ENCODE data around the gene ASPSCR1.

ASPSCR1 gene

DNA sequence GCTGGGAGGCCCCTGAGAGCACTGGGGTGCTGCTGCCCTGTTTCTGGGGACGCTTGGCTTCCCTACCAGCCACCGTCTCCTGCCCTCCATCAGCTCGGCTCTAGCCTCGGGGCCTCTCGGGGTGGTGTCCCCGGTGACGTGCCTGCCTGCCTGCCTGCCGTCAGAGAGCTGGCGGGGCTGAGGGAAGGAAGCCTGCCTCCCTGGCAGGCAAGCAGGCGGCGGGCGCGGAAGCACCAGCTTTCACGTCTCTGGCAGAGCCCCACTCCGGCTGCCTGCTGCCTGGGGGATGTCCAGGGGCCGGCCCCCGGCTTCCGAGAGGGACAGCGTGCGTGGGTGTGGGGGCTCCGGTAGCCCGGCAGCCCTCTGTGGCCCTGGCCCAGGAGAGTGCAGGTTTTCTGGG, 35.9 kb downstream of the ASPSCR1 start:
- no peak for DNase-seq (ENCODE audit: insufficient read length, low spot score)
- FAIRE-seq, result no peak

DNA sequence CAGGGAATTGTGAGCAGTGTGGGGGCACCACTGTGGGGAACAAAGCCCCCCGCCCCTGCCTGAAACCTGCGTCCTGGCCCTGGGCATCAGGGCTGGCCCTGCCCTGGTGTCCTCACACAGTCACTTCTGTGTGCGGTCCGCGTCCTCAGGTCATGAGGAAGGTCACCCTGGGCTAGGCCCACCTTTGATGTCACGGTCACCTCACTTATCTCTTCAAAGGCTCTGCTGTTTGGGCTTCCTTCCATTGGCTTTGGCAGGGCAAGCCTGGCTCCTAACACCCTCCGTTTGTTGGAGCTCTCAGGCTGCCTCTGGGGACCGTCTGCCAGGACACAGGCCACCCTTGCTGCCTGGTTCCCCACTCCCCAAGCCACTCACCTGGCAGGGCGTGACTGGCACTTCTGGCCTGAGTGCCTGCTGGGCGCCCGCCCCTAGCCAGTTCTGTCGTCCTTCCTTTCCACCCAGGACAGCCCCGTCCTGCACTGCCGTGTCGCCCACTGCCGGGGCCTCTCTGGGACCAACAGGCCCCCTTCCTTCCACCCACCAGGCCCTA, 36.4 kb downstream of the ASPSCR1 start:
- no peak for TF ChIP-seq TAF1 (IDR thresholded peaks at IDR 0.05; ENCODE audit: low read depth, low read length)
- TF ChIP-seq POLR2AphosphoS5 (IDR thresholded peaks at IDR 0.05; ENCODE audit: low read depth, low read length), result no peak
- no peak for TF ChIP-seq POLR2A (IDR thresholded peaks at IDR 0.05; ENCODE audit: low read depth, low read length)
- no peak for TF ChIP-seq POU2F2 (IDR thresholded peaks at IDR 0.05; ENCODE audit: low read depth, low read length)
- DNase-seq (ENCODE audit: insufficient read length, low spot score) (no peak), FAIRE-seq (no peak)

More for the DNA sequence above, 35.9 kb downstream of the ASPSCR1 start:
- no peak for TF ChIP-seq POU2F2 (IDR thresholded peaks at IDR 0.05; ENCODE audit: low read depth, low read length)

DNA sequence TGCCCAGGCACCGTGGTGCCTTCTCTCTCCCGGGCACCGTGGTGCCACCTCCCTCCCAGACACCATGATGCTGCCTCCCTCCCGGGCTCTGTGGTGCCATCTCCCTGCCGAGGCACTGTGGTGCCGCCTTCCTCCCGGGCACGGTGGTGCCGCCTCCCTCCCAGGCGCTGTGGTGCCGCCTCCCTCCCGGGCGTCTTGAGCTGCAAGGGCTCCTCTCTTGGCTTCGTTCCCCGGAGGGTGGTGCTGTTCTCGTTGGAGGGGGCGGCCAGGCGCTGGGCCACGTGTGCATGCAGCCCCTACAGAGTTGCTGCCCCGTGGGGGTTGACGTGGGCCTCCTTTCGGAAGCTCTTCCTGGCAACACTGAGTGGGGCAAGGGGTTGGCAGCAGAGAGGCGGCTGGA, 37.0 kb downstream of the ASPSCR1 start:
- FAIRE-seq (no peak), DNase-seq (ENCODE audit: insufficient read length, low spot score) (no peak)
- TF ChIP-seq POLR2AphosphoS5 (IDR thresholded peaks at IDR 0.05; ENCODE audit: low read depth, low read length) (no peak), TAF1 (IDR thresholded peaks at IDR 0.05; ENCODE audit: low read depth, low read length) (no peak), PAX5 (IDR thresholded peaks at IDR 0.05; ENCODE audit: insufficient read depth, low read length, severe bottlenecking) (no peak), POU2F2 (IDR thresholded peaks at IDR 0.05; ENCODE audit: low read depth, low read length) (no peak), SPI1 (IDR thresholded peaks at IDR 0.05; ENCODE audit: low read depth, low read length) (no peak), POLR2A (IDR thresholded peaks at IDR 0.05; ENCODE audit: low read depth, low read length) (no peak)

DNA sequence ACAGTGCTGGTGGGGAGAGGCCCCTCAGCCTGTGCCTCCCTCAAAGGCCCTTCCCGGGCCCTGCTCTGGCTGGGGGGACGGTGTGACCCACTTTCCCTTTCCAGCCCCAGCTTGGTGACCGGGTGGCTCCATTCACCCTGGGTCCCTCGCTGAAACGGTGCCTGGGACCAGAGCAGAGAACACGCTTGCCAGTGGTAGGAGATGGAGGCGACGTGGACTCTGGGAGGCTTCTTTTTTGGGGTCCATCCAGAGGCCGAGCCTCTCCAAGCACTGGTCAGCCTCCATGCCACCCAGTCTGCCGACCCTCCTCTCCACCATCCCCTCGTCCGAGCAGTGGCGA, 37.5 kb downstream of the ASPSCR1 start:
- FAIRE-seq, result no peak
- no peak for DNase-seq (ENCODE audit: insufficient read length, low spot score)
- no peak for TF ChIP-seq POLR2A (IDR thresholded peaks at IDR 0.05; ENCODE audit: low read depth, low read length)
- no peak for TF ChIP-seq SPI1 (IDR thresholded peaks at IDR 0.05; ENCODE audit: low read depth, low read length)
- TF ChIP-seq POU2F2 (IDR thresholded peaks at IDR 0.05; ENCODE audit: low read depth, low read length), result no peak
- TF ChIP-seq TAF1 (IDR thresholded peaks at IDR 0.05; ENCODE audit: low read depth, low read length), result no peak
- no peak for TF ChIP-seq POLR2AphosphoS5 (IDR thresholded peaks at IDR 0.05; ENCODE audit: low read depth, low read length)
- no peak for TF ChIP-seq PAX5 (IDR thresholded peaks at IDR 0.05; ENCODE audit: insufficient read depth, low read length, severe bottlenecking)

DNA sequence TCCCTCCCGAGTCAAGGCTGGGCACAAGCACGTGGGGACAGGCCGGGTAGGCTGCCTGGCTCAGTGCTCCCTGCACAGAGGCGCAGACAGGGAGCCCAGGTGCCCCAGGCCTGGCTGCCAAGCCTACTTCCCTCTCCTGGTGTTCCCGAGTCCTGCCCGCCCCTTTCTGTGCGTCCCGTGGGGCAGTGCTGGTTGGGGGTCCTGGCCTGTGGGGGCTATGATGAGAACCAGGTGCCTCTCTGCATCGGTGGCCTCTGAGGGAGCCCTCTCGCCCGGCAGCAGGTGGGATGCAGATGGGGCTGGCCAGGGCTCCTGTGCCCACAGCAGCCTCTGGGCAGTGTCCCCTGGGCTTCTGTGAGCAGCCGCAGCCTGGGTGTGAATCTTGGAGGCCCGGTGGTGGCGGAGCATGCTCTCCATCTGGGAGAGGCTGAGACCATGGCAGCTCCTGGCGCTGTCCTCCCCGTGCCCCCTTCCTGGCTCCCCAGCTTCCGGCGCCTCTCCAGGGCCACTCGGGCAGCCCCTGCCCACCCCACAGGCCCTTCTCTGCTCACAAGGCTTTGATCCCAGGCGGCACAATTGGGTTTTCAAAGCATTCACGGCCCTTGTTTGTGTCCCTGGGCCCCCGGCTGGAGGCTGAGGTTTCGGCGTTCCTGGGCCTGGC, 38.0 kb downstream of the ASPSCR1 start:
- FAIRE-seq (no peak), DNase-seq (ENCODE audit: insufficient read length, low spot score) (no peak)
- TF ChIP-seq POLR2A (IDR thresholded peaks at IDR 0.05; ENCODE audit: low read depth, low read length) (no peak), POU2F2 (IDR thresholded peaks at IDR 0.05; ENCODE audit: low read depth, low read length) (no peak), PAX5 (IDR thresholded peaks at IDR 0.05; ENCODE audit: insufficient read depth, low read length, severe bottlenecking) (no peak), TAF1 (IDR thresholded peaks at IDR 0.05; ENCODE audit: low read depth, low read length) (no peak), SPI1 (IDR thresholded peaks at IDR 0.05; ENCODE audit: low read depth, low read length) (no peak), POLR2AphosphoS5 (IDR thresholded peaks at IDR 0.05; ENCODE audit: low read depth, low read length) (no peak)

DNA sequence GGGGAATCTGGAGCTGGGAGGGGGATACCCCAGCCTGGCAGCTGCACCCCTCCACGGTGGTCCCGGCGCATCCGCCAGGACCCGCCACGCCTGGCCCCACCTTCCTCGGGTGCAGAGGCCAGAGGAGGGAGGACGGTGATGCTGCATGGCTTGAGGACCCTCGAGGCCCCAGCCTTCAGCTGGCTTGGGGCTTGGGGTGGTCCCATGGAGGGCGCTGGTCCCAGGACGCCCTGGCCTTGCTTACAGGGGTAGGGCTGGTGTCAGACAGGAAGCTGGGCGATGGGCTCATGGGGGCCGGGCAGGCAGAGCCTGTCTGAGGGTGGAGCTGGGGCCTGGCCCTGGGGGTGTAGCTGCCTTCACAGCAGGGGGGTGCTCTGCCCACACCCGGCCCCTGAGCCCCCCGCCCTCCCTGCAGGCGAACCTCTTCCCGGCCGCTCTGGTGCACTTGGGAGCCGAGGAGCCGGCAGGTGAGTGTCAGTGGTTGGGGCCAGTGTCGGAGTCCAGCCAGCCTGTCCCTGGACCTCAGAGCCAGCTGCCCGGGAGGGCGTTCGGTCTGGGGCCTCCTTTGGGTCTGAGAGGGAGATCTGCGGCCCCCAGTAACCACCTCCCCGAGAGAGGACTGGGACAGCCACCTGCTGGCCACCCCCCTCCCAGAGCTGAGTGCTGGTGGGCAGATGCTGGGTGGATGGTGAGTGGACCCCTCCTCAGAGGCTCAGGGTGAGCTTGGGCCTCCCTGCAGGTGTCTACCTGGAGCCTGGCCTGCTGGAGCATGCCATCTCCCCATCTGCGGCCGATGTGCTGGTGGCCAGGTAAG, 38.8 kb downstream of the ASPSCR1 start:
- no peak for TF ChIP-seq POLR2AphosphoS5 (IDR thresholded peaks at IDR 0.05; ENCODE audit: low read depth, low read length)
- no peak for TF ChIP-seq TAF1 (IDR thresholded peaks at IDR 0.05; ENCODE audit: low read depth, low read length)
- no peak for TF ChIP-seq PAX5 (IDR thresholded peaks at IDR 0.05; ENCODE audit: insufficient read depth, low read length, severe bottlenecking)
- no peak for TF ChIP-seq POLR2A (IDR thresholded peaks at IDR 0.05; ENCODE audit: low read depth, low read length)
- TF ChIP-seq POU2F2 (IDR thresholded peaks at IDR 0.05; ENCODE audit: low read depth, low read length), result no peak
- TF ChIP-seq SPI1 (IDR thresholded peaks at IDR 0.05; ENCODE audit: low read depth, low read length), result no peak
- DNase-seq (ENCODE audit: insufficient read length, low spot score) (no peak), FAIRE-seq (no peak)

DNA sequence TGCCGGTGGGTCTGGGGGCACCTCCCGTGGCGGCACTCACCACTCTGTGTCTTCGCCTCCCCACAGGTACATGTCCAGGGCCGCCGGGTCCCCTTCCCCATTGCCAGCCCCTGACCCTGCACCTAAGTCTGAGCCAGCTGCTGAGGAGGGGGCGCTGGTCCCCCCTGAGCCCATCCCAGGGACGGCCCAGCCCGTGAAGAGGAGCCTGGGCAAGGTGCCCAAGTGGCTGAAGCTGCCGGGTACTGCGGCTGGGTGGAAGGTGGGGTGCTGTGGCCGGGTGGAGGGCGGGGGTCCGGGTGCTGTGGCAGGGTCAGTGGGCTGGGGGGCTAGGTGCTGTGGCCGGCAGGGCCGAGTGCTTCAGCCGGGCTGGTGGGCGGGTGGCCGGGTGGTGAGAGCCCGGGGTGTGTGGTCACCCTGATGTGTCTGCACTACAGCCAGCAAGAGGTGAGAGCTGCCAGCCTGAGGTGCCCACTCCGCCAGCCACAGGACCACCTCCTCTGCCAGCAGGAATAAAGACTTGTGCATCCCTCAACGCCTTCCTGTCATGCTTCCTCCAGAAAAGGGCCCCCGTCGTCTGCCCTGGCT, 39.5 kb downstream of the ASPSCR1 start:
- DNase-seq (ENCODE audit: insufficient read length, low spot score), result no peak
- TF ChIP-seq POU2F2 (IDR thresholded peaks at IDR 0.05; ENCODE audit: low read depth, low read length) (no peak), PAX5 (IDR thresholded peaks at IDR 0.05; ENCODE audit: insufficient read depth, low read length, severe bottlenecking) (no peak), SPI1 (IDR thresholded peaks at IDR 0.05; ENCODE audit: low read depth, low read length) (no peak), POLR2AphosphoS5 (IDR thresholded peaks at IDR 0.05; ENCODE audit: low read depth, low read length) (no peak), TAF1 (IDR thresholded peaks at IDR 0.05; ENCODE audit: low read depth, low read length) (no peak), POLR2A (IDR thresholded peaks at IDR 0.05; ENCODE audit: low read depth, low read length) (no peak)
- FAIRE-seq, result no peak

DNA sequence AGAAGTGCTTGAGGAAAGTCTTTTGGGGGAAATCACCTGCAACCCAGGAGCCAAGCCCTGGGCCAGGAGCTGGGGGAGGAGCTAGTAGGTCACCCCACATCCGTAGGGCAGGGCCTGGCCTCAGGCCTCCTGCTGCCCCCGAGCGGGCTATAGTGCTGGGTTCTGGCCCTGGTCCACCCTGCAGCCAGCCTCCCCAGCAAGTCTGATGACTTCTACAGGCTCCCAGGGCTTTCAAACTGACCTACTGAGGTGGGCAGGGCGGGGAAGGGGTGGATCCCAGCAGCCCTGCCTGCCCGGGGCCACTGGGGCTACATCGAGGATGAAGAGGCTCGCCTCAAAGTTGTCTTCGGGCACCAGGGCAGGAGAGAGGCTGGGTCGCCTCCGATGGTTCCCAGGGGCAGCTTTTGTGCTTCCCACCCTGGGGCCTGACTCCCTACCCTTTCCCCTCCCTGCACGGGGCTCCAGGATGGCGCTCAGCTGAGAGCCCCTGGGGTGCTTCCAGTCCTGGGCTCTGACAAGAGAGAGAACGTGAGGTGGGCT, 40.3 kb downstream of the ASPSCR1 start:
- FAIRE-seq (no peak), DNase-seq (ENCODE audit: insufficient read length, low spot score) (no peak)
- no peak for TF ChIP-seq POU2F2 (IDR thresholded peaks at IDR 0.05; ENCODE audit: low read depth, low read length)
- TF ChIP-seq POLR2A (IDR thresholded peaks at IDR 0.05; ENCODE audit: low read depth, low read length), result no peak
- TF ChIP-seq SPI1 (IDR thresholded peaks at IDR 0.05; ENCODE audit: low read depth, low read length), result no peak
- no peak for TF ChIP-seq TAF1 (IDR thresholded peaks at IDR 0.05; ENCODE audit: low read depth, low read length)
- no peak for TF ChIP-seq PAX5 (IDR thresholded peaks at IDR 0.05; ENCODE audit: insufficient read depth, low read length, severe bottlenecking)
- no peak for TF ChIP-seq POLR2AphosphoS5 (IDR thresholded peaks at IDR 0.05; ENCODE audit: low read depth, low read length)

Measured in GM12891 (cell line).